ENCODE measurements around the gene RHOT1.

The RHOT1 gene

DNA sequence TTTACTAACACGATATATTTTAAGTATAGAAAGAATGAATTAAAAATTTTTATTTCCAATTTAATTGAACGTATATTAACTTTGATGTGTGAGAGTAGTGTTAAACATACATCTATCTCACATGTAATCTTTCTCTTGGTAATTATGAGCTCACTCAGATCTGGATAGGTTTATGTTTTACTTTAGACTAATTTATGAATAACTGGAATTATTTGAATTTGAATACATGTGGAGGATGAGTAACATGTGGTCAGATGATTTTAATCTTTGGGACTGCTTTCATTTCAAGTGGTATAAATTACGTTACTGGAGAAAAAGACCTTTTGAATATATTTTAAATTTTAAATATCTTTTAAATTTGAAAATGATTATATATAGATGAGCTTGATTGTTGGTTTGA, 73.4 kb downstream of the RHOT1 start:
- no peak for TF ChIP-seq POLR2AphosphoS5 (IDR thresholded peaks at IDR 0.05; ENCODE audit: low read depth, low read length)
- no peak for TF ChIP-seq REST (IDR thresholded peaks at IDR 0.05; ENCODE audit: insufficient read depth in 1 of 2, low read depth in 2 of 2, low read length in 2 of 2)
- TF ChIP-seq TAF1 (IDR thresholded peaks at IDR 0.05; ENCODE audit: borderline replicate concordance, insufficient read depth, low read length) = no peak
- no peak for TF ChIP-seq SIN3A (IDR thresholded peaks at IDR 0.05; ENCODE audit: borderline replicate concordance, insufficient read depth, low read length)

- no peak for TF ChIP-seq FOXP2 (optimal IDR thresholded peaks at IDR 0.05; ENCODE audit: borderline replicate concordance, extremely low read depth, extremely low read length, insufficient read depth)
- no peak for TF ChIP-seq SIN3A (IDR thresholded peaks at IDR 0.05; ENCODE audit: borderline replicate concordance, insufficient read depth, low read length)
- no peak for TF ChIP-seq TAF1 (IDR thresholded peaks at IDR 0.05; ENCODE audit: borderline replicate concordance, insufficient read depth, low read length)
- TF ChIP-seq REST (IDR thresholded peaks at IDR 0.05; ENCODE audit: insufficient read depth in 1 of 2, low read depth in 2 of 2, low read length in 2 of 2) = no peak
- no peak for TF ChIP-seq POLR2AphosphoS5 (IDR thresholded peaks at IDR 0.05; ENCODE audit: low read depth, low read length)
Observed at GRCh38 chr17:32222621-32223020, 80.3 kb downstream of the RHOT1 start.

- TF ChIP-seq FOXP2 (optimal IDR thresholded peaks at IDR 0.05; ENCODE audit: borderline replicate concordance, extremely low read depth, extremely low read length, insufficient read depth) = no peak
- TF ChIP-seq REST (IDR thresholded peaks at IDR 0.05; ENCODE audit: insufficient read depth in 1 of 2, low read depth in 2 of 2, low read length in 2 of 2) = no peak
- no peak for TF ChIP-seq POLR2AphosphoS5 (IDR thresholded peaks at IDR 0.05; ENCODE audit: low read depth, low read length)
- TF ChIP-seq TAF1 (IDR thresholded peaks at IDR 0.05; ENCODE audit: borderline replicate concordance, insufficient read depth, low read length) = no peak
- no peak for TF ChIP-seq SIN3A (IDR thresholded peaks at IDR 0.05; ENCODE audit: borderline replicate concordance, insufficient read depth, low read length)
Observed at GRCh38 chr17:32223703-32224102, 81.4 kb downstream of the RHOT1 start.

DNA sequence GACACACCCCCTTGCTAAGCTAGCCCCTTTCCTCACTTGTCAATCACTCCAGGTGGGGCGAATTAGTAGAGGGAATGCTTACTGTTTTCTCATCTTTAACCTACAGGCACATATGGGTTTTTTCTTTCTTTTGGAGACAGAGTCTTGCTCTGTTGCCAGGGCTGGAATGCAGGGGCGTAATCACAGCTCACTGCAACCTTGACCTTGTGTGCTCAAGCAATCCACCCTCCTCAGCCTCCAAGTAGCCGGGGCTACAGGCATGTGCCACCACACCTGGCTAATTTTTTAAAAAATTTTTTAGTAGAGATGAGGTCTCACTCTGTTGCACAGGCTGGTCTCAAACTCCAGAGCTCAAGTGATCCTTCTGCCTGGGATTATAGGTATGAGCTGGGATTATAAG, 84.6 kb downstream of the RHOT1 start:
- no peak for TF ChIP-seq POLR2AphosphoS5 (IDR thresholded peaks at IDR 0.05; ENCODE audit: low read depth, low read length)
- TF ChIP-seq FOXP2 (optimal IDR thresholded peaks at IDR 0.05; ENCODE audit: borderline replicate concordance, extremely low read depth, extremely low read length, insufficient read depth) = no peak
- TF ChIP-seq SIN3A (IDR thresholded peaks at IDR 0.05; ENCODE audit: borderline replicate concordance, insufficient read depth, low read length) = no peak
- no peak for TF ChIP-seq REST (IDR thresholded peaks at IDR 0.05; ENCODE audit: insufficient read depth in 1 of 2, low read depth in 2 of 2, low read length in 2 of 2)
- no peak for TF ChIP-seq TAF1 (IDR thresholded peaks at IDR 0.05; ENCODE audit: borderline replicate concordance, insufficient read depth, low read length)

- no peak for TF ChIP-seq SIN3A (IDR thresholded peaks at IDR 0.05; ENCODE audit: borderline replicate concordance, insufficient read depth, low read length)
- no peak for TF ChIP-seq POLR2AphosphoS5 (IDR thresholded peaks at IDR 0.05; ENCODE audit: low read depth, low read length)
- TF ChIP-seq TAF1 (IDR thresholded peaks at IDR 0.05; ENCODE audit: borderline replicate concordance, insufficient read depth, low read length) = no peak
- TF ChIP-seq FOXP2 (optimal IDR thresholded peaks at IDR 0.05; ENCODE audit: borderline replicate concordance, extremely low read depth, extremely low read length, insufficient read depth) = no peak
- TF ChIP-seq REST (IDR thresholded peaks at IDR 0.05; ENCODE audit: insufficient read depth in 1 of 2, low read depth in 2 of 2, low read length in 2 of 2) = no peak
Observed at GRCh38 chr17:32227910-32228309, 85.6 kb downstream of the RHOT1 start.

All from PFSK-1 (cell line).